Mesothelial cell of epicardium (in vitro differentiated cells): ENCODE results near the gene CHST14. TPM values are rescaled to one million over a fixed set of nuclear protein-coding genes. Genes with fewer than 3 reads are reported as not detected.

Source experiments
- DNase-seq, 2 experiments: peaks; one replicate each; pipeline ENCODE4 v3.0.0; 2021; ENCODE audit warnings: low spot score in 2 of 2; ENCODE audit not compliant: unreplicated experiment in 2 of 2
- H3K27ac Mint-ChIP-seq: 2 replicates; pipeline ENCODE4 v1.8.0; 2021; ENCODE audit warnings: mixed read lengths
- H3K27me3 Mint-ChIP-seq: 2 replicates; pipeline ENCODE4 v1.8.0; 2021; ENCODE audit warnings: low read depth, mixed read lengths
- H3K36me3 Mint-ChIP-seq: 2 replicates; pipeline ENCODE4 v1.8.0; 2021; ENCODE audit warnings: mixed read lengths
- H3K4me1 Mint-ChIP-seq: 2 replicates; pipeline ENCODE4 v1.8.0; 2021; ENCODE audit warnings: mixed read lengths
- H3K4me3 Mint-ChIP-seq: 2 replicates; pipeline ENCODE4 v1.8.0; 2021; ENCODE audit warnings: mild to moderate bottlenecking, moderate library complexity, mixed read lengths
- H3K9me3 Mint-ChIP-seq: 2 replicates; pipeline ENCODE4 v1.8.0; 2021; ENCODE audit warnings: mixed read lengths
- CTCF ChIP-seq: fragments of 200-600 bp; sonication (generic); IDR thresholded peaks from one replicate; pipeline ENCODE4 v1.5.0; 2021; ENCODE audit warnings: antibody characterized with exemption; ENCODE audit not compliant: unreplicated experiment
- total RNA-seq: library from RNA; stranded (reverse); gene quantifications from 3 replicates; pipeline ENCODE4 v1.2.1, GENCODE V29; 2021

CHST14 gene
- total RNA-seq, 1 donor from 2014 or later = 41.9 TPM

GRCh38 chr15:40501487-40501886 lies 30.7 kb downstream of the CHST14 start:
- DNase-seq = no peak
- Mint-ChIP-seq H3K27ac (no peak overlapping the region), H3K27me3 (peaks cover 12% of the 10 kb centered on the region), H3K4me1 (peaks cover 6% of the 10 kb centered on the region), H3K9me3 (no peaks in the 10 kb centered on the region), H3K4me3 (no peak overlapping the region), H3K36me3 (no peaks in the 10 kb centered on the region)
- no peak for TF ChIP-seq CTCF

GRCh38 chr15:40506964-40507571 lies 36.3 kb downstream of the CHST14 start:
- no peak for TF ChIP-seq CTCF
- no peaks in the 10 kb centered on the region for H3K36me3 Mint-ChIP-seq
- H3K27ac Mint-ChIP-seq = peak overlapping the region; percentile 0
- DNase-seq = peak; percentile 65 to 77
- no peaks in the 10 kb centered on the region for H3K9me3 Mint-ChIP-seq
- H3K4me1 Mint-ChIP-seq = peaks cover 23% of the 10 kb centered on the region
- H3K27me3 Mint-ChIP-seq = peaks cover 11% of the 10 kb centered on the region
- peak overlapping the region; percentile 20 for H3K4me3 Mint-ChIP-seq

GRCh38 chr15:40508216-40508615 lies 37.4 kb downstream of the CHST14 start:
- DNase-seq = no peak
- no peak overlapping the region for H3K4me3 Mint-ChIP-seq

GRCh38 chr15:40510201-40510600 lies 39.4 kb downstream of the CHST14 start:
- Mint-ChIP-seq H3K36me3 (no peaks in the 10 kb centered on the region), H3K4me1 (peaks cover 29% of the 10 kb centered on the region), H3K4me3 (peak overlapping the region; percentile 24), H3K27ac (no peak overlapping the region), H3K27me3 (peaks cover 5% of the 10 kb centered on the region), H3K9me3 (no peaks in the 10 kb centered on the region)
- no peak for TF ChIP-seq CTCF
- DNase-seq = no peak

More at GRCh38 chr15:40508216-40508615, 37.4 kb downstream of the CHST14 start:
- peaks cover 5% of the 10 kb centered on the region for H3K27me3 Mint-ChIP-seq
- H3K36me3 Mint-ChIP-seq = no peaks in the 10 kb centered on the region
- TF ChIP-seq CTCF = no peak
- H3K9me3 Mint-ChIP-seq = no peaks in the 10 kb centered on the region
- H3K4me1 Mint-ChIP-seq = peaks cover 29% of the 10 kb centered on the region
- H3K27ac Mint-ChIP-seq = no peak overlapping the region

GRCh38 chr15:40511093-40511471 lies 40.3 kb downstream of the CHST14 start:
- no peak for DNase-seq
- Mint-ChIP-seq H3K4me3 (peak overlapping the region; percentile 80), H3K27ac (peak overlapping the region; percentile 70), H3K27me3 (peaks cover 5% of the 10 kb centered on the region), H3K4me1 (peaks cover 29% of the 10 kb centered on the region), H3K36me3 (no peaks in the 10 kb centered on the region), H3K9me3 (no peaks in the 10 kb centered on the region)
- no peak for TF ChIP-seq CTCF
